Placental epithelial cell (primary cell): ENCODE results near the gene MASP1. TPM values are rescaled to one million over a fixed set of nuclear protein-coding genes. Genes with fewer than 3 reads are reported as not detected.

Source experiments
- total RNA-seq: library from RNA; depleted of rRNA; stranded (reverse); fragments of >200 nt; gene quantifications from 2 replicates; pipeline ENCODE4 v1.2.3, GENCODE V29; 2012

MASP1 gene
- under 0.01 TPM in 2 replicates for total RNA-seq

GRCh38 chr3:187291512-187292132, at the start of gene MASP1:
TSS of gene MASP1 (minus strand) at chr3:187291737. CDS start at chr3:187291632, 105 bp downstream.

GRCh38 chr3:187197335-187197649, 94.2 kb downstream of the MASP1 start, which contains the start of gene RTP1:
TSS of gene RTP1 (plus strand) at chr3:187197486. CDS start at chr3:187197516, 30 bp downstream.

Other genes starting within 250 kb of the MASP1 start
- gene RPL39L, start 152.2 kb downstream of the MASP1 start, total RNA-seq, result 9.4 and 10.2 TPM in 2 replicates
- gene RTP1, start 94.3 kb downstream of the MASP1 start, total RNA-seq, result not detected in 2 replicates
- gene RTP4, start 76.6 kb upstream of the MASP1 start, total RNA-seq, result not detected in 2 replicates